ENCODE measurements around the gene ZNF439. TPM values are rescaled to one million over a fixed set of nuclear protein-coding genes. Genes with fewer than 3 reads are reported as not detected.
"Not testable (repeated sequence)": the region's sequence is repeated elsewhere in the genome, so short reads cannot be mapped to it uniquely, and the experiment has no call there.

ZNF439 gene
- total and polyA plus RNA-seq, 8 donors = 0.58 to 17.0 (median 4.5) TPM

DNA sequence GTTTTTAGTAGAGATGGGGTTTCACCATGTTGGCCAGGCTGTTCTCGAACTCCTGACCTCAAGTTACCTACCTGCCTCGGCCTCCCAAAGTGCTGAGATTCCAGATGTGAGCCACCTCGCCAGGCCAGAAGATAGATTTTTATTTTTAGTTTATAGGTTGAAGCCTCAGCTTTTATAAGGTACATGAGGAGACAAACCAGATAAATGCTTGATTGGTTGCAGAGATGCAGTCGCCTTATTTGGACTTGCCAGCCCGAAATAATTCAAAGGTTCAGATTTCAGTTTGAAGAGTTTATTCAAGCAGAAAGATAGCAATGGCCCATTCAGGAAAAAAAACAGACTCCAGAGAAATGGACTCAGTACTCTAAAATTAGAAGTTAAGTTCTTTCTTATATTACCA, 42.1 kb downstream of the ZNF439 start:
- H3K9me3 ChIP-seq = peaks cover 0 to 7% (median 0%) of the 10 kb centered on the region in 4 donors
- peaks cover 6 to 26% (median 12%) of the 10 kb centered on the region in 4 donors for H3K36me3 ChIP-seq
- H3K4me3 ChIP-seq = no peak overlapping the region
- peaks cover 14 to 42% (median 26%) of the 10 kb centered on the region in 4 donors for H3K4me1 ChIP-seq
- intact Hi-C loops (cut with DNase I; ENCODE audit: low total_unique reads) = no loop called here
- WGBS, 5 donors = 84 to 92% (median 90%) methylated on average over 5 of the region's 5 CpGs
- no peaks in the 10 kb centered on the region for H3K27me3 ChIP-seq
- no peak for DNase-seq
- no peak overlapping the region for H3K27ac ChIP-seq
- no peak for TF ChIP-seq CTCF (IDR thresholded peaks at IDR 0.05)
- no peak for TF ChIP-seq EP300 (IDR thresholded peaks at IDR 0.05)
- no peak for TF ChIP-seq POLR2AphosphoS5 (IDR thresholded peaks at IDR 0.05)
- no peak for TF ChIP-seq POLR2A (IDR thresholded peaks at IDR 0.05)

DNA sequence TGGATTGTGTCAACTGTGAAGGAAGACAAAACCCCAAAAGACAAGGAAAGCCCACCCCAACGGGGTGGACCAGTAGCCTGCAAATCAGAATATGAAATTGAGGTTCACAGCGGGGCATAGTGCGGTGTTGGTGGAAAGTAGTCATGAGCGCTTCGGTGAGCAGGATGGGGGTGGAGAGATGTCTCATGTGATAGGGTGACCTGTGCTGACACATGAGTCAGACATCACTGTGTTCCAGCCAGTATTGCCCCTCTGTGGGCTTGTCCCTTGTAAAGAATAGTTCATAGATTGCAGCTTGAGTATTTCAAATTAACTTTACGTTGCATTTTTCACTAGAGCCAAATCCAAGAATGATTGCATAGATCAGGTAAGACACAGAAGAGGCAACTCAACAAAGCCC, 46.3 kb downstream of the ZNF439 start:
- TF ChIP-seq POLR2AphosphoS5 (IDR thresholded peaks at IDR 0.05) (no peak), EP300 (IDR thresholded peaks at IDR 0.05) (no peak), POLR2A (IDR thresholded peaks at IDR 0.05) (no peak), CTCF (IDR thresholded peaks at IDR 0.05) (no peak)
- no peaks in the 10 kb centered on the region for H3K27me3 ChIP-seq
- intact Hi-C loops (cut with DNase I; ENCODE audit: low total_unique reads) = no loop called here
- DNase-seq = no peak
- peaks cover 9 to 37% (median 13%) of the 10 kb centered on the region in 4 donors for H3K9me3 ChIP-seq
- 94 to 99% (median 98%) methylated on average over 6 of the region's 6 CpGs for WGBS, 5 donors
- peaks cover 6 to 51% (median 13%) of the 10 kb centered on the region in 4 donors for H3K36me3 ChIP-seq
- no peak overlapping the region for H3K27ac ChIP-seq
- H3K4me1 ChIP-seq = peaks cover 0 to 17% (median 4%) of the 10 kb centered on the region in 4 donors
- no peak overlapping the region for H3K4me3 ChIP-seq

- intact Hi-C loops (cut with DNase I; ENCODE audit: low total_unique reads) = no loop called here
- WGBS, 5 donors = 97 to 100% (median 98%) methylated on average over 3 of the region's 3 CpGs
- Histone ChIP-seq H3K4me3 (no peak overlapping the region), H3K4me1 (no peaks in the 10 kb centered on the region), H3K9me3 (peaks cover 55 to 100% (median 80%) of the 10 kb centered on the region in 4 donors), H3K36me3 (peaks cover 36 to 84% (median 59%) of the 10 kb centered on the region in 4 donors), H3K27me3 (no peaks in the 10 kb centered on the region), H3K27ac (no peak overlapping the region)
- no peak for DNase-seq
- TF ChIP-seq CTCF (IDR thresholded peaks at IDR 0.05) (no peak), POLR2AphosphoS5 (IDR thresholded peaks at IDR 0.05) (no peak), EP300 (IDR thresholded peaks at IDR 0.05) (no peak), POLR2A (IDR thresholded peaks at IDR 0.05) (no peak)
Observed at GRCh38 chr19:11902228-11902627, 53.7 kb downstream of the ZNF439 start.

GRCh38 chr19:11905928-11906327, 57.4 kb downstream of the ZNF439 start:
- H3K27me3 ChIP-seq = no peaks in the 10 kb centered on the region

DNA sequence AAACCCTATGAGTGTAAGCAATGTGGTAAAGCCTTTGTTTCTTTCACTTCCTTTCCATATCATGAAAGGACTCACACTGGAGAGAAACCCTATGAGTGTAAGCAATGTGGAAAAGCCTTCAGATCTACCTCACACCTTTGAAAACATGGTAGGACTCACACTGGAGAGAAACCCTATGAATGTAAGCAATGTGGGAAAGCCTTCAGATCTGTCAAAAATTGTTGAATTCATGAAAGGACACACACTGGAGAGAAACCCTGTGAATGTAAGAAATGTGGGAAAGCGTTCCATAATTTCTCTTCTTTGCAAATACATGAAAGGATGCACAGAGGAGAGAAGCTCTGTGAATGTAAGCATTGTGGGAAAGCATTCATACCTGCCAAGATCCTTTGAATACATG, 63.4 kb downstream of the ZNF439 start:
- Histone ChIP-seq H3K9me3 (peaks cover 56 to 87% (median 73%) of the 10 kb centered on the region in 4 donors), H3K36me3 (peaks cover 0 to 25% (median 10%) of the 10 kb centered on the region in 4 donors)
- H3K4me1 ChIP-seq; DNase-seq; H3K27me3 ChIP-seq; intact Hi-C loops (cut with DNase I; ENCODE audit: low total_unique reads); H3K4me3 ChIP-seq; H3K27ac ChIP-seq: not testable (repeated sequence)
- 83 to 100% (median 92%) methylated on average over 1 of the region's 1 CpG for WGBS, 5 donors

More at GRCh38 chr19:11905928-11906327, 57.4 kb downstream of the ZNF439 start:
- DNase-seq = no peak
- Histone ChIP-seq H3K36me3 (peaks cover 36 to 57% (median 55%) of the 10 kb centered on the region in 4 donors), H3K4me3 (no peak overlapping the region), H3K27ac (no peak overlapping the region), H3K9me3 (peaks cover 57 to 97% (median 85%) of the 10 kb centered on the region in 4 donors), H3K4me1 (no peaks in the 10 kb centered on the region)
- TF ChIP-seq POLR2A (IDR thresholded peaks at IDR 0.05) = no peak
- no peak for TF ChIP-seq POLR2AphosphoS5 (IDR thresholded peaks at IDR 0.05)
- TF ChIP-seq CTCF (IDR thresholded peaks at IDR 0.05) = no peak
- TF ChIP-seq EP300 (IDR thresholded peaks at IDR 0.05) = no peak
- intact Hi-C loops (cut with DNase I; ENCODE audit: low total_unique reads) = no loop called here
- WGBS, 5 donors = 93 to 100% (median 94%) methylated on average over 3 of the region's 3 CpGs

GRCh38 chr19:11914417-11915051, 66.0 kb downstream of the ZNF439 start:
- DNase-seq; H3K27ac ChIP-seq; H3K4me1 ChIP-seq; H3K4me3 ChIP-seq; intact Hi-C loops (cut with DNase I; ENCODE audit: low total_unique reads); H3K27me3 ChIP-seq: not testable (repeated sequence)
- WGBS, 5 donors = 79 to 92% (median 83%) methylated on average over 4 of the region's 4 CpGs
- Histone ChIP-seq H3K9me3 (peaks cover 38 to 61% (median 52%) of the 10 kb centered on the region in 4 donors), H3K36me3 (peaks cover 0 to 25% (median 10%) of the 10 kb centered on the region in 4 donors)

All from stomach (tissue), 9 donors.